GM12878 (cell line): Measurements from ENCODE around the gene FAM50A. TPM values are rescaled to one million over a fixed set of nuclear protein-coding genes. Genes with fewer than 3 reads are reported as not detected.

Experiments used
- ATAC-seq: fragments of 200-7000 bp; cut with Tn5 transposase; 3 replicates; pipeline ENCODE4 v1.9.1; 2020; ENCODE audit warnings: mild to moderate bottlenecking, moderate library complexity
- BruUV-seq: library from RNA; stranded (reverse); fragments of 400-500 nt; replicated peaks from 2 replicates; lab custom pipeline; 2021; lab: Mats Ljungman, UMichigan
- CTCF ChIA-PET: fragments of 300-600 bp; sonication (Branson Sonifier 250); formaldehyde crosslinking; extraction: SDS; loops from one replicate; lab custom pipeline; 2021; ENCODE audit warnings: inconsistent platforms; lab: Yijun Ruan, JAX
- POLR2A ChIA-PET: fragments of 350-600 bp; formaldehyde crosslinking; extraction: SDS; loops from one replicate; lab custom pipeline; 2021; ENCODE audit warnings: inconsistent platforms; lab: Charles Lee
- RAD21 ChIA-PET: fragments of 300-600 bp; sonication (Branson Sonifier 250); formaldehyde crosslinking; loops from one replicate; lab custom pipeline; 2023; ENCODE audit warnings: antibody characterized with exemption; ENCODE audit not compliant: unreplicated experiment; lab: Charles Lee
- SMC1A ChIA-PET: fragments of 300-600 bp; sonication (Branson Sonifier 250); formaldehyde crosslinking; loops from one replicate; lab custom pipeline; 2023; ENCODE audit not compliant: unreplicated experiment, uncharacterized antibody; lab: Charles Lee
- DNase-seq: peaks from one replicate; pipeline ENCODE4 v3.0.0-alpha.2; 2011; ENCODE audit warnings: low read depth, low spot score
- FAIRE-seq: peaks from 3 replicates; lab custom pipeline; 2011; peaks lifted over from hg19 to GRCh38; lab: Jason Lieb, UNC
- H2AFZ ChIP-seq: 2 replicates; pipeline ENCODE4 v1.6.0; 2011; ENCODE audit warnings: low read depth, low read length, control low read depth; ENCODE audit not compliant: control insufficient read depth
- H3K27ac ChIP-seq: 2 replicates; pipeline ENCODE4 v1.5.1; 2011; ENCODE audit warnings: control low read depth; ENCODE audit not compliant: control insufficient read depth, insufficient read depth
- H3K27me3 ChIP-seq, 2 experiments: replicated peaks in 1 of 2; 2 replicates each; pipeline versions ENCODE4 v1.6.0 to v1.6.1; 2011; ENCODE audit warnings: low read length in 1 of 2; ENCODE audit not compliant: control insufficient read depth in 2 of 2, insufficient read depth in 2 of 2
- H3K36me3 ChIP-seq, 2 experiments: 2 replicates each; pipeline ENCODE4 v1.5.1; 2011; ENCODE audit warnings: low read length in 1 of 2; ENCODE audit not compliant: control insufficient read depth in 2 of 2, insufficient read depth in 2 of 2
- H3K4me1 ChIP-seq: 2 replicates; pipeline ENCODE4 v1.6.1; 2011; ENCODE audit warnings: mild to moderate bottlenecking, low read length, moderate library complexity, mixed read lengths; ENCODE audit not compliant: control insufficient read depth, insufficient read depth
- H3K4me2 ChIP-seq: 2 replicates; pipeline ENCODE4 v1.6.0; 2011; ENCODE audit warnings: control low read depth; ENCODE audit not compliant: control insufficient read depth, insufficient read depth
- H3K4me3 ChIP-seq: fragments of 200-600 bp; sonication (generic); 2 replicates; pipeline ENCODE4 v1.5.1; 2016
- H3K79me2 ChIP-seq: 2 replicates; pipeline ENCODE4 v1.6.0; 2011; ENCODE audit warnings: low read length; ENCODE audit not compliant: control insufficient read depth, insufficient read depth
- H3K9ac ChIP-seq: 2 replicates; pipeline ENCODE4 v1.8.0; 2011; ENCODE audit warnings: low read length, control low read depth, mixed read lengths; ENCODE audit not compliant: control insufficient read depth, insufficient read depth
- H3K9me3 ChIP-seq: replicated peaks from 3 replicates; pipeline ENCODE4 v1.5.1; 2011; ENCODE audit warnings: mild to moderate bottlenecking, low read length; ENCODE audit not compliant: control insufficient read depth, insufficient read depth
- H4K20me1 ChIP-seq: 2 replicates; pipeline ENCODE4 v1.6.0; 2011; ENCODE audit not compliant: control insufficient read depth, insufficient read depth
- BHLHE40 ChIP-seq, 2 experiments: fragments of 450-650 bp in 1 of 2; IDR thresholded peaks; 2 replicates each; pipeline ENCODE4 v1.6.1; 2011 to 2017; ENCODE audit warnings: low read depth in 2 of 2, borderline replicate concordance in 1 of 2, improper control_type of control experiment in 1 of 2, low read length in 1 of 2, mild to moderate bottlenecking in 1 of 2
- RAD51 ChIP-seq: fragments of 450-650 bp; IDR thresholded peaks from 2 replicates; pipeline ENCODE4 v1.6.1; 2016; ENCODE audit warnings: moderate library complexity, mild to moderate bottlenecking, inconsistent platforms
- SMAD1 ChIP-seq: fragments of 450-650 bp; IDR thresholded peaks from 2 replicates; pipeline ENCODE4 v1.6.1; 2018; ENCODE audit warnings: mild to moderate bottlenecking, low read depth; ENCODE audit not compliant: partially characterized antibody
- WGBS: methylation state at CpG from one replicate; pipeline ENCODE4 v1.1.6; 2016; ENCODE audit warnings: low lambda C conversion rate; ENCODE audit not compliant: insufficient replicate concordance, insufficient coverage; ENCODE audit errors: missing lambda C conversion rate; 5-methylcytosine and 5-hydroxymethylcytosine counted together
- in situ Hi-C: fragments of 300-500 bp; cut with MboI; formaldehyde crosslinking; loops from 9 replicates; pipeline ENCODE4 v1.14.3; 2018; ENCODE audit warnings: mixed read lengths
- intact Hi-C: fragments of 100-400 bp; cut with micrococcal nuclease; formaldehyde crosslinking; loops from one replicate; pipeline ENCODE4 v1.14.2; 2022; ENCODE audit not compliant: unreplicated experiment
- polyA plus RNA-seq, 11 experiments: library from polyadenylated mRNA; depleted of rRNA in 4 of 11; unstranded in 6 of 11; stranded (reverse) in 5 of 11; fragments of >200 nt; fragmentation: Nextera tagmentation in 4 of 11; fragmentation: Illumina TruSeq in 1 of 11; extraction: Ambion mirVana in 4 of 11; extraction: Trizol in 1 of 11; gene quantifications; 1 replicate in 1 of 11; 2 replicates in 10 of 11; pipeline versions ENCODE4 v1.2.1 to v1.2.3, GENCODE V29; 2011 to 2016; ENCODE audit warnings: inconsistent platforms in 2 of 11, missing spikeins in 2 of 11, low read depth in 1 of 11
- total RNA-seq, 4 experiments: library from RNA; depleted of rRNA in 3 of 4; stranded (reverse); fragments of >200 nt in 3 of 4; fragmentation: Illumina TruSeq in 1 of 4; extraction: Trizol in 1 of 4; gene quantifications; 2 replicates each; pipeline versions ENCODE4 v1.2.1 to v1.2.3, GENCODE V29; 2013 to 2021
- TF ChIP-seq, protein P1 (sequence below): fragments of 450-650 bp; formaldehyde crosslinking; IDR thresholded peaks from 2 replicates; pipeline ENCODE4 v1.5.0; 2022; ENCODE audit warnings: mild to moderate bottlenecking, missing genetic modification characterization
- TF ChIP-seq, protein P2 (sequence below): IDR thresholded peaks from 2 replicates; pipeline ENCODE4 v1.6.1; 2011; ENCODE audit warnings: borderline replicate concordance, low read depth, mild to moderate bottlenecking, moderate library complexity, mixed read lengths, low read length; ENCODE audit not compliant: insufficient read depth; ENCODE audit errors: extremely low read length

FAM50A gene
- total and polyA plus RNA-seq, 10 of the 15 experiments (the other 5 are each of a cell fraction or from before 2014, with no cell fraction given) = 4.2 to 46.7 (median 34.6) TPM

DNA sequence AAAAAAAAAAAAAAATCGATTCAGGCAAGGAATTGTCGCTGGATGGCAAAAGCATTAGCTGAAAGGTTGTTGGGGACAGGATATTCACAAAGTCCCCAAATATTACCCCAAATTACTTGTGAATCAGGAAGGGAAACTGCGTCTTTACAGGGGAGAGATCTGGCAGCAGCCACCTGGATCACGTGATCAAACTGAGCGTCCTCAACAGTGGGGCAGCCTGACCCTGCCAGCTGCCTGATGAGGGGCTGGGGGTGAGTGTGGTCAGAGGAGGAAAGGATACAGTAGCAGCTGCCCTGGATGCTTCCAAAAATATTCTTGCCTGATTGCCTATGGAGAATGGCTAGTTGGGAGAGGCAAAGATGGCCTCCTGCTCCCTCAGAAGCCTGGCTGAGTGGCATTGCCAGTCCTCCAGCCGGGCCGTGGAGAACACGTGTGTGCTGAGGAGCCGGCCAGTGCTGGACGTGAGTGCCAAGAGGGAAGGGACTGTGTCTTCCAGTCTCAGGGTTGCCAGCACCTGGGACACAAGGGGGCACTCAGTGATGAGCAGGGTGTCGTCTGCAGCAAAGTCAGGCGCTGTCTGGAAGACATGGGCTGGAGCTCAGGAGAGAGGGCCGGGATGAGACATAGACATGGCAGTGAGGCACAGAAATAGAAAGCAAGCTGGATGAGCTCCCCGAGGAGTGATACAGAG is 38.1 kb downstream of the FAM50A start:
- Histone ChIP-seq H3K4me2 (no peak overlapping the region), H4K20me1 (no peaks in the 10 kb centered on the region), H3K9me3 (no peaks in the 10 kb centered on the region), H3K9ac (no peak overlapping the region), H3K4me3 (no peak overlapping the region)
- in situ Hi-C loops = no loop called here
- ATAC-seq = no peak
- BruUV-seq = no TSS peak
- peak in 1 of 2 experiments; percentile 58; a peak in 1 of 4 replicates for TF ChIP-seq BHLHE40 (IDR thresholded peaks at IDR 0.05; ENCODE audit: borderline replicate concordance in 1 of 2, low read depth in 2 of 2, low read length in 1 of 2)
- peak; percentile 88 for TF ChIP-seq RAD51
- no peak for TF ChIP-seq SMAD1
- TF ChIP-seq, protein P1, sequence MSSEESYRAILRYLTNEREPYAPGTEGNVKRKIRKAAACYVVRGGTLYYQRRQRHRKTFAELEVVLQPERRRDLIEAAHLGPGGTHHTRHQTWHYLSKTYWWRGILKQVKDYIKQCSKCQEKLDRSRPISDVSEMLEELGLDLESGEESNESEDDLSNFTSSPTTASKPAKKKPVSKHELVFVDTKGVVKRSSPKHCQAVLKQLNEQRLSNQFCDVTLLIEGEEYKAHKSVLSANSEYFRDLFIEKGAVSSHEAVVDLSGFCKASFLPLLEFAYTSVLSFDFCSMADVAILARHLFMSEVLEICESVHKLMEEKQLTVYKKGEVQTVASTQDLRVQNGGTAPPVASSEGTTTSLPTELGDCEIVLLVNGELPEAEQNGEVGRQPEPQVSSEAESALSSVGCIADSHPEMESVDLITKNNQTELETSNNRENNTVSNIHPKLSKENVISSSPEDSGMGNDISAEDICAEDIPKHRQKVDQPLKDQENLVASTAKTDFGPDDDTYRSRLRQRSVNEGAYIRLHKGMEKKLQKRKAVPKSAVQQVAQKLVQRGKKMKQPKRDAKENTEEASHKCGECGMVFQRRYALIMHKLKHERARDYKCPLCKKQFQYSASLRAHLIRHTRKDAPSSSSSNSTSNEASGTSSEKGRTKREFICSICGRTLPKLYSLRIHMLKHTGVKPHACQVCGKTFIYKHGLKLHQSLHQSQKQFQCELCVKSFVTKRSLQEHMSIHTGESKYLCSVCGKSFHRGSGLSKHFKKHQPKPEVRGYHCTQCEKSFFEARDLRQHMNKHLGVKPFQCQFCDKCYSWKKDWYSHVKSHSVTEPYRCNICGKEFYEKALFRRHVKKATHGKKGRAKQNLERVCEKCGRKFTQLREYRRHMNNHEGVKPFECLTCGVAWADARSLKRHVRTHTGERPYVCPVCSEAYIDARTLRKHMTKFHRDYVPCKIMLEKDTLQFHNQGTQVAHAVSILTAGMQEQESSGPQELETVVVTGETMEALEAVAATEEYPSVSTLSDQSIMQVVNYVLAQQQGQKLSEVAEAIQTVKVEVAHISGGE = peak; percentile 11; the same call in 1 of the 2 replicates
- TF ChIP-seq, protein P2, sequence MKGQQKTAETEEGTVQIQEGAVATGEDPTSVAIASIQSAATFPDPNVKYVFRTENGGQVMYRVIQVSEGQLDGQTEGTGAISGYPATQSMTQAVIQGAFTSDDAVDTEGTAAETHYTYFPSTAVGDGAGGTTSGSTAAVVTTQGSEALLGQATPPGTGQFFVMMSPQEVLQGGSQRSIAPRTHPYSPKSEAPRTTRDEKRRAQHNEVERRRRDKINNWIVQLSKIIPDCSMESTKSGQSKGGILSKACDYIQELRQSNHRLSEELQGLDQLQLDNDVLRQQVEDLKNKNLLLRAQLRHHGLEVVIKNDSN = peak; percentile 54
- TF ChIP-seq, all 136 proteins: peak for 4
- RAD21 ChIA-PET = no interaction called here
- POLR2A ChIA-PET = interaction anchor here (1.4 kb wide), 1 partner anchor 7 kb away, joined by 3 read pairs; no protein-coding TSS in a partner anchor
- no peak for DNase-seq
- peaks cover 16% of the 10 kb centered on the region for H3K79me2 ChIP-seq
- no peak for FAIRE-seq
- intact Hi-C loops = no loop called here
- no peaks in the 10 kb centered on the region for H3K27me3 ChIP-seq
- H3K36me3 ChIP-seq = no peaks in the 10 kb centered on the region; a peak in 2 of 4 replicates
- CTCF ChIA-PET = interaction anchor here (0.6 to 2.5 kb wide), 3 partner anchors 45 to 811 kb away, joined by 4 to 8 read pairs (median 4); no protein-coding TSS in a partner anchor
- H3K27ac ChIP-seq = no peak overlapping the region
- SMC1A ChIA-PET = interaction anchor here (0.6 to 0.9 kb wide), 2 partner anchors 26 to 45 kb away, joined by 3 to 5 read pairs; no protein-coding TSS in a partner anchor
- peaks cover 8% of the 10 kb centered on the region; the same call in 1 of the 2 replicates for H3K4me1 ChIP-seq
- WGBS = 68% methylated on average over 14 of the region's 14 CpGs
- H2AFZ ChIP-seq = no peak overlapping the region
